ENCODE results near the gene CCDC200.
"Not testable (repeated sequence)": the region's sequence is repeated elsewhere in the genome, so short reads cannot be mapped to it uniquely, and the experiment has no call there.

Gene CCDC200

GRCh38 chr17:43220511-43221125 lies 7.8 kb downstream of the CCDC200 start:
- no peak overlapping the region for H3K9ac ChIP-seq (ENCODE audit: low read depth, low read length)
- no peaks in the 10 kb centered on the region for H3K36me3 ChIP-seq (ENCODE audit: insufficient read depth, low read length)
- no peaks in the 10 kb centered on the region for H3K9me3 ChIP-seq (ENCODE audit: control insufficient read depth, insufficient read depth, low read length)
- H3K4me1 ChIP-seq (ENCODE audit: insufficient read depth, low read length): no peaks in the 10 kb centered on the region

DNA sequence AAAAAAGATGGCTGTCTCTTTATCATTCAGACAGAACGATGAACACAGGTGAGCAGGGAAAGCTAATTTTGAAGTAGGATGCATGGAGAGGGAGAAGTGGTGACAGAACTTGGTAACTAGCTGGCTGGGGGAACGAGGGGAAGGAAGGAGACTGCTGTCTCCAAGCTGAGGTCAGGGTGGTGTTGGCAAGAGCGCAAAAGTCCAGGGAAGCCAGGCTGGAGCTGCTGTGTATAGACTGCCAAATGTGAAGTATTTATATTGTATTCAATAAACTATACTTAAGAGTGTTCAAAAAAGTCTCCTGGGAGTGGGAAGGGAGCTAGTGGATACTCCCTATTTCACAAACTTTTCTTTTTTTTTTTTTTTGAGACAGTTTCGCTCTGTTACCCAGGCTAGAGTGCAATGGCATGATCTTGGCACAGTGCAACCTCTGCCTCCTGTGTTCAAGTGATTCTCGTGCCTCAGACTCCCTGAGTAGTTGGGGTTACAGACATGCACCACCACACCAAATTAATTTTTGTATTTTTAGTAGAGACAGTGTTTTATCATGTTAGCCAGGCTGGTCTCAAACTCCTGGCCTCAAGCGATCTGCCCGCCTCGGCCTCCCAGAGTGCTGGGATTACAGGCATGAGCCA lies 8.6 kb downstream of the CCDC200 start:
- Histone ChIP-seq H3K9ac (ENCODE audit: low read depth, low read length) (no peak overlapping the region), H3K9me3 (ENCODE audit: control insufficient read depth, insufficient read depth, low read length) (no peaks in the 10 kb centered on the region), H3K4me1 (ENCODE audit: insufficient read depth, low read length) (no peaks in the 10 kb centered on the region), H3K36me3 (ENCODE audit: insufficient read depth, low read length) (no peaks in the 10 kb centered on the region)

- Histone ChIP-seq H3K9ac (ENCODE audit: low read depth, low read length) (no peak overlapping the region), H3K9me3 (ENCODE audit: control insufficient read depth, insufficient read depth, low read length) (no peaks in the 10 kb centered on the region), H3K36me3 (ENCODE audit: insufficient read depth, low read length) (no peaks in the 10 kb centered on the region), H3K4me1 (ENCODE audit: insufficient read depth, low read length) (no peaks in the 10 kb centered on the region)
These were observed 9.4 kb downstream of the CCDC200 start for GRCh38 chr17:43219001-43219400.

DNA sequence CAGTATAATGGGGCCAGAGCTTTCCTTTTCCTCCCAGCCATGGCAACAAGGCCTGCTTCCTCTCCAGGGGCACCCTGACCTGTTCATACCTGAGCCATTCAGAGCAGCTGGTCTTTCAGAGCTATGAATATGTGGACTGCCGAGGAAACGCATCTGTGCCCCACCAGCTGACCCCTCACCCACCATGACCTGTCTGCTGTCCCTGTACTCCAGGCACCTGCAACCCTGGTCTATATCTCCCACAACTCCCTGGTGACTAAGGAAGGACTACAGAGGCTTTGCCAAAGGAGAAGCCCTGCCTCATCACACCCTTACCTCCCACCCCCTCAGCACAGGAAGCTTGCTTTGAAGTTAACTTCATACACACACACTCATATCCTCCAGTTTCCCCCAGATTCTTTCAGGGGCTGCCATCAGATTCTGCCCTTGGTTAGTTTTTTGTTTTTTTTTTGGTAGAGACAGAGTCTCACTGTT lies 10.8 kb downstream of the CCDC200 start:
- Histone ChIP-seq H3K4me1 (ENCODE audit: insufficient read depth, low read length) (0 out of 2 replicates have a peak, but pooled peaks cover 4% of the 10 kb centered on the region), H3K9ac (ENCODE audit: low read depth, low read length) (no peak overlapping the region), H3K36me3 (ENCODE audit: insufficient read depth, low read length) (no peaks in the 10 kb centered on the region), H3K9me3 (ENCODE audit: control insufficient read depth, insufficient read depth, low read length) (no peaks in the 10 kb centered on the region)

- H3K9ac ChIP-seq (ENCODE audit: low read depth, low read length): no peak overlapping the region
- H3K4me1 ChIP-seq (ENCODE audit: insufficient read depth, low read length): 0 out of 2 replicates have a peak, but pooled peaks cover 6% of the 10 kb centered on the region
These were observed 11.4 kb downstream of the CCDC200 start for GRCh38 chr17:43216762-43217613.

DNA sequence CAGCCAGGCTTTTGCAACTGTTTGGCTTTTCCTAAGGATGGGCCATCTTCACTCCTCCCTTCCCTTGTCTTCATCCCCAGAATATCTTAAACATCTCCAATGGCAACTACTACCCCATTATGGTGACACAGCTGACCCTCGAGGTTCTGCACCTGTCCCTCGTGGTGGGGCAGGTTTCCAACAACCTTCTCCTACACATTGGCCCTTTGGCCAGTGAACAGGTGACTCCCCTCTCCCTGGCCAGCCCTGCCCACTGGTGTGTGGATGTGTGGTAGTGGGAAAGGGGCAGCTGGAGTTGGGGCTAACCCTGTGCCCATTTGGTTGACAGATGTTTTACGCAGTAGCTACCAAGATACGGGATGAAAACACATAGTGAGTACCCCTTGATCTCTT lies 12.1 kb downstream of the CCDC200 start:
- 0 out of 2 replicates have a peak, but pooled peaks cover 6% of the 10 kb centered on the region for H3K4me1 ChIP-seq (ENCODE audit: insufficient read depth, low read length)
- H3K36me3 ChIP-seq (ENCODE audit: insufficient read depth, low read length): no peaks in the 10 kb centered on the region
- H3K9ac ChIP-seq (ENCODE audit: low read depth, low read length): no peak overlapping the region
- no peaks in the 10 kb centered on the region for H3K9me3 ChIP-seq (ENCODE audit: control insufficient read depth, insufficient read depth, low read length)

More at GRCh38 chr17:43216762-43217613, 11.4 kb downstream of the CCDC200 start:
- Histone ChIP-seq H3K36me3 (ENCODE audit: insufficient read depth, low read length) (no peaks in the 10 kb centered on the region), H3K9me3 (ENCODE audit: control insufficient read depth, insufficient read depth, low read length) (no peaks in the 10 kb centered on the region)

DNA sequence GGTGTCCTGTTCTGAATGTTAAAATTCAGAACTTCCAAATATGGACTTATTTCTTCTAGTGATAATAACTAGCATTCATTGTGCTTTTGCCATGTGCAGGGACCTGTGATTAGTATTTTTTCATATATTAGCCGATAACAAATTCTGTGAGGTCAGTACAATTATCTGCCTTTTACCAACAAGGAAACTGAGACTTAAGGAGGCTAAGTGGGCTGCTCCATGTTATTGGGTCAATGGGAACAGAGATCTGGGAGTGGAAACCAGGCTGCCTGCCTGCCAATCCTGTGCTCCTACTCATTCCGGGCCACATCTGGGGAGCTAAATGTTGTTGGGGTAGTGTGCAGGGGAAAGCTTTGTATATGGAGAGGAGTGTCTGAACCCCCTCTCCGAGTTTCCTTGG lies 13.1 kb downstream of the CCDC200 start:
- Histone ChIP-seq H3K9me3 (ENCODE audit: control insufficient read depth, insufficient read depth, low read length) (no peaks in the 10 kb centered on the region), H3K4me1 (ENCODE audit: insufficient read depth, low read length) (peaks cover 11% of the 10 kb centered on the region), H3K9ac (ENCODE audit: low read depth, low read length) (no peak overlapping the region), H3K36me3 (ENCODE audit: insufficient read depth, low read length) (no peaks in the 10 kb centered on the region)

GRCh38 chr17:43213545-43213944 lies 14.9 kb downstream of the CCDC200 start:
- no peak overlapping the region for H3K9ac ChIP-seq (ENCODE audit: low read depth, low read length)
- H3K4me1 ChIP-seq (ENCODE audit: insufficient read depth, low read length): peaks cover 11% of the 10 kb centered on the region

DNA sequence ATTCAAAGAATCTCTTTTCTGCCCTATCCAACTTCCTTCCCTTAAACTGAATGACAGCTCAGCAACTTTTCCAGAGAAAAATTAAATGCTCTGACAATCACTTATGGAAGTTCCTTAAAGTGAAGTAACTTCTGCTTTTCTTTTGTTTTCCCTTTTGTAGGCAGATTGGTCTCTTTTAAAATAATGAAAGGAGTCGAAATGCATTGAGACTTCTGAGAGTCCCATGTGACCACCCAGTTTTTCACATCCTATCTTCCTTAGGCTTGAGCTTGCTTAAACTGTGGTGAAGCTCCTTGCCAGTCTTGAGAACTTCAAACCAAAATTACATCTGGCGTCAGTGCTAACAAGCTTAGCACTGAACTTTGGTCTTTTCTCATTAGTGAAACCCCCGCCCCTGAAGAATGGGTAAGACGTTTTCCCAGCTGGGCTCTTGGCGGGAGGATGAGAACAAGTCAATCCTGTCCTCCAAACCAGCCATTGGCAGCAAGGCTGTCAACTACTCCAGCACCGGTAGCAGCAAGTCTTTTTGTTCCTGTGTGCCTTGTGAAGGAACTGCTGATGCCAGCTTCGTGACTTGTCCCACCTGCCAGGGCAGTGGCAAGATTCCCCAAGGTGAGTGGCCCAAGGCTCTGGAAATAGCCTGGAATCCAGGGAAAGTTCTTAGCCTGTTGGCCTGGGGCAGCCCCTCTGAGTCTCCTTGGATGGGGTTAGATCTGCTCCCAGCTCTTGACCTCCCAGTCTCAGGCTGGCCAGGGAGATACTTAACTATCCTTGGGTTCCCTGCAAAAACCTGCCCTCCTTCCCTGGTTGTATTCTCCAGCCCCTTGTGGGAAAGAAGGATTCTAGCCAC lies 15.6 kb downstream of the CCDC200 start:
- Histone ChIP-seq H3K9me3 (ENCODE audit: control insufficient read depth, insufficient read depth, low read length) (no peaks in the 10 kb centered on the region), H3K9ac (ENCODE audit: low read depth, low read length) (peak overlapping the region; percentile 86), H3K36me3 (ENCODE audit: insufficient read depth, low read length) (no peaks in the 10 kb centered on the region), H3K4me1 (ENCODE audit: insufficient read depth, low read length) (peaks cover 11% of the 10 kb centered on the region)

More at GRCh38 chr17:43213545-43213944, 14.9 kb downstream of the CCDC200 start:
- H3K36me3 ChIP-seq (ENCODE audit: insufficient read depth, low read length): no peaks in the 10 kb centered on the region
- no peaks in the 10 kb centered on the region for H3K9me3 ChIP-seq (ENCODE audit: control insufficient read depth, insufficient read depth, low read length)

GRCh38 chr17:43211480-43212402 lies 16.7 kb downstream of the CCDC200 start, which contains the start of gene TMEM106A:
TSS of gene TMEM106A (plus strand) at chr17:43211875. CDS start at chr17:43213042, 1,167 bp downstream.
- peaks cover 11% of the 10 kb centered on the region for H3K4me1 ChIP-seq (ENCODE audit: insufficient read depth, low read length)
- no peaks in the 10 kb centered on the region for H3K9me3 ChIP-seq (ENCODE audit: control insufficient read depth, insufficient read depth, low read length)
- peak within 1 kb of the TSS; percentile 96 for H3K9ac ChIP-seq (ENCODE audit: low read depth, low read length)
- H3K36me3 ChIP-seq (ENCODE audit: insufficient read depth, low read length): 0 out of 2 replicates have a peak, but pooled peaks cover 2% of the 10 kb centered on the region

DNA sequence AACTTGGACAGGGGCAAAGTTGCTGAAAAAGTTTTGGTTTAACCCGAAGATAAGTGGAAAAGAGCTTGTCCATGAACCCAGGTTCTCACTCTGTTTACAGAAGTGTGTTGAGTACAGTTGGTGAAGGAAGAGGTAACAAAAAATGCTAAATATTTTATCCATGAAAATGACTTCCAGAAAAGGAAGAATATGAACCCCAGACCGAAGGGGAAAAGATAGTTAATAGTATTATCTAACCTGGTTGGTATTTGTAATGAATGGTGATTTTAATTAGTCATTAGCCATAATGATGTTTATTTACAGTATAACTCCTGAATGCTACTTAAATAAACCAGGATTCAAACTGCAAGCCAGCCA lies 17.3 kb downstream of the CCDC200 start:
- H3K9me3 ChIP-seq (ENCODE audit: control insufficient read depth, insufficient read depth, low read length): no peaks in the 10 kb centered on the region
- H3K9ac ChIP-seq (ENCODE audit: low read depth, low read length): peak overlapping the region; percentile 96
- peaks cover 2% of the 10 kb centered on the region; the same call in 1 of the 2 replicates for H3K36me3 ChIP-seq (ENCODE audit: insufficient read depth, low read length)
- peaks cover 11% of the 10 kb centered on the region for H3K4me1 ChIP-seq (ENCODE audit: insufficient read depth, low read length)

GRCh38 chr17:43210576-43210975 lies 17.8 kb downstream of the CCDC200 start:
- H3K9me3 ChIP-seq (ENCODE audit: control insufficient read depth, insufficient read depth, low read length): no peaks in the 10 kb centered on the region
- H3K36me3 ChIP-seq (ENCODE audit: insufficient read depth, low read length): peaks cover 2% of the 10 kb centered on the region
- 0 out of 2 replicates have a peak overlapping the region, but pooled peaks have one; percentile 96 for H3K9ac ChIP-seq (ENCODE audit: low read depth, low read length)
- peaks cover 11% of the 10 kb centered on the region for H3K4me1 ChIP-seq (ENCODE audit: insufficient read depth, low read length)

DNA sequence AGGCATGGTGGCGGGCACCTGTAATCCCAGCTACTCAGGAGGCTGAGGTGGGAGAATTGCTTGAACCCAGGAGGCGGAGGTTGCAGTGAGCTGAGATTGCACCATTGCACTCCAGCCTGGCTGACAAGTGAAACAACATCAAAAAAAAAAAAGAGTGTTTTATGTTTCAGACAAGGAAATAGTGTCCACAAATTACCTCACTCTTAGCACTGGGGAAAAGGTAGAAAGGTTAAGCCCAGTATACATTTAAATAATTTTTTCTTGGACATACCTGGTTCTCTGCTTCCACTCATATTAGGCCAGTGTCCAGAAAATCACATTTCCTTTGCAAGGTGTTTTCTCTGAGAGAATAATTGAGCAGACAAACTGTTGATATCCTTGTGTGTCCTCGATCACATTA lies 25.4 kb downstream of the CCDC200 start:
- peaks cover 22% of the 10 kb centered on the region for H3K36me3 ChIP-seq (ENCODE audit: insufficient read depth, low read length)
- not testable (repeated sequence) for H3K9ac ChIP-seq (ENCODE audit: low read depth, low read length); H3K9me3 ChIP-seq (ENCODE audit: control insufficient read depth, insufficient read depth, low read length); H3K4me1 ChIP-seq (ENCODE audit: insufficient read depth, low read length)

Measured in ES-I3 (cell line).